ENCODE measurements around the gene ASB2. TPM values are rescaled to one million over a fixed set of nuclear protein-coding genes. Genes with fewer than 3 reads are reported as not detected.

The ASB2 gene
- polyA plus RNA-seq, 2 donors, result 4.5 to 4.7 TPM

- 76 to 80% methylated on average over 6 of the region's 6 CpGs for WGBS, 2 donors
- peak overlapping the region in 1 of 2 donors; percentile 33 for H3K4me3 ChIP-seq (ENCODE audit: low read depth in 1 of 2, low read length in 2 of 2)
- peaks cover 3 to 4% of the 10 kb centered on the region in 2 donors for H3K4me1 ChIP-seq (ENCODE audit: control insufficient read depth in 2 of 2, insufficient read depth in 2 of 2, low read length in 1 of 2)
- H3K9me3 ChIP-seq (ENCODE audit: control insufficient read depth in 2 of 2, insufficient read depth in 1 of 2, low read depth in 1 of 2, low read length in 1 of 2), result peaks cover 0 to 2% of the 10 kb centered on the region in 2 donors
- H3K36me3 ChIP-seq (ENCODE audit: control insufficient read depth in 2 of 2, insufficient read depth in 2 of 2, low read length in 1 of 2), result no peaks in the 10 kb centered on the region
- peak overlapping the region; percentile 40 to 64 for H3K27ac ChIP-seq (ENCODE audit: low read depth in 2 of 2, low read length in 1 of 2)
- H3K27me3 ChIP-seq (ENCODE audit: control insufficient read depth in 1 of 2, insufficient read depth in 2 of 2, low read length in 2 of 2), result no peaks in the 10 kb centered on the region
Measured at GRCh38 chr14:93974299-93974698, 2.1 kb downstream of the ASB2 start.

- Histone ChIP-seq H3K9me3 (ENCODE audit: control insufficient read depth in 2 of 2, insufficient read depth in 1 of 2, low read depth in 1 of 2, low read length in 1 of 2) (peaks cover 0 to 2% of the 10 kb centered on the region in 2 donors), H3K27me3 (ENCODE audit: control insufficient read depth in 1 of 2, insufficient read depth in 2 of 2, low read length in 2 of 2) (no peaks in the 10 kb centered on the region), H3K4me3 (ENCODE audit: low read depth in 1 of 2, low read length in 2 of 2) (no peak overlapping the region), H3K36me3 (ENCODE audit: control insufficient read depth in 2 of 2, insufficient read depth in 2 of 2, low read length in 1 of 2) (no peaks in the 10 kb centered on the region), H3K27ac (ENCODE audit: low read depth in 2 of 2, low read length in 1 of 2) (peak overlapping the region in 1 of 2 donors; percentile 62), H3K4me1 (ENCODE audit: control insufficient read depth in 2 of 2, insufficient read depth in 2 of 2, low read length in 1 of 2) (peaks cover 3 to 4% of the 10 kb centered on the region in 2 donors)
- 70 to 76% methylated on average over 6 of the region's 6 CpGs for WGBS, 2 donors
Measured at GRCh38 chr14:93973607-93974006, 2.8 kb downstream of the ASB2 start.

GRCh38 chr14:93972618-93973205 lies 3.7 kb downstream of the ASB2 start:
- H3K27me3 ChIP-seq (ENCODE audit: control insufficient read depth in 1 of 2, insufficient read depth in 2 of 2, low read length in 2 of 2), result peaks cover 0 to 2% of the 10 kb centered on the region in 2 donors
- no peaks in the 10 kb centered on the region for H3K36me3 ChIP-seq (ENCODE audit: control insufficient read depth in 2 of 2, insufficient read depth in 2 of 2, low read length in 1 of 2)
- H3K4me3 ChIP-seq (ENCODE audit: low read depth in 1 of 2, low read length in 2 of 2), result no peak overlapping the region
- peaks cover 3 to 4% of the 10 kb centered on the region in 2 donors for H3K4me1 ChIP-seq (ENCODE audit: control insufficient read depth in 2 of 2, insufficient read depth in 2 of 2, low read length in 1 of 2)
- no peaks in the 10 kb centered on the region for H3K9me3 ChIP-seq (ENCODE audit: control insufficient read depth in 2 of 2, insufficient read depth in 1 of 2, low read depth in 1 of 2, low read length in 1 of 2)
- H3K27ac ChIP-seq (ENCODE audit: low read depth in 2 of 2, low read length in 1 of 2), result peak overlapping the region in 1 of 2 donors; percentile 69
- WGBS, 2 donors, result 74 to 75% methylated on average over 6 of the region's 6 CpGs

- H3K4me1 ChIP-seq (ENCODE audit: control insufficient read depth in 2 of 2, insufficient read depth in 2 of 2, low read length in 1 of 2), result peaks cover 3 to 4% of the 10 kb centered on the region in 2 donors
- 64 to 75% methylated on average over 3 of the region's 3 CpGs for WGBS, 2 donors
- no peaks in the 10 kb centered on the region for H3K36me3 ChIP-seq (ENCODE audit: control insufficient read depth in 2 of 2, insufficient read depth in 2 of 2, low read length in 1 of 2)
- H3K4me3 ChIP-seq (ENCODE audit: low read depth in 1 of 2, low read length in 2 of 2), result no peak overlapping the region
- no peak overlapping the region for H3K27ac ChIP-seq (ENCODE audit: low read depth in 2 of 2, low read length in 1 of 2)
- no peaks in the 10 kb centered on the region for H3K9me3 ChIP-seq (ENCODE audit: control insufficient read depth in 2 of 2, insufficient read depth in 1 of 2, low read depth in 1 of 2, low read length in 1 of 2)
- H3K27me3 ChIP-seq (ENCODE audit: control insufficient read depth in 1 of 2, insufficient read depth in 2 of 2, low read length in 2 of 2), result peaks cover 0 to 2% of the 10 kb centered on the region in 2 donors
Measured at GRCh38 chr14:93971635-93972027, 4.7 kb downstream of the ASB2 start.

GRCh38 chr14:93970965-93971634 lies 5.3 kb downstream of the ASB2 start:
- H3K4me1 ChIP-seq (ENCODE audit: control insufficient read depth in 2 of 2, insufficient read depth in 2 of 2, low read length in 1 of 2), result peaks cover 3 to 4% of the 10 kb centered on the region in 2 donors

GRCh38 chr14:93970585-93970964 lies 5.8 kb downstream of the ASB2 start:
- Histone ChIP-seq H3K36me3 (ENCODE audit: control insufficient read depth in 2 of 2, insufficient read depth in 2 of 2, low read length in 1 of 2) (no peaks in the 10 kb centered on the region), H3K9me3 (ENCODE audit: control insufficient read depth in 2 of 2, insufficient read depth in 1 of 2, low read depth in 1 of 2, low read length in 1 of 2) (no peaks in the 10 kb centered on the region), H3K27ac (ENCODE audit: low read depth in 2 of 2, low read length in 1 of 2) (peak overlapping the region in 1 of 2 donors; percentile 74), H3K4me3 (ENCODE audit: low read depth in 1 of 2, low read length in 2 of 2) (peak overlapping the region in 1 of 2 donors; percentile 21), H3K4me1 (ENCODE audit: control insufficient read depth in 2 of 2, insufficient read depth in 2 of 2, low read length in 1 of 2) (peaks cover 4 to 6% of the 10 kb centered on the region in 2 donors), H3K27me3 (ENCODE audit: control insufficient read depth in 1 of 2, insufficient read depth in 2 of 2, low read length in 2 of 2) (peaks cover 0 to 2% of the 10 kb centered on the region in 2 donors)
- 26 to 29% methylated on average over 9 of the region's 9 CpGs for WGBS, 2 donors

More at GRCh38 chr14:93970965-93971634, 5.3 kb downstream of the ASB2 start:
- 18 to 28% methylated on average over 15 of the region's 15 CpGs for WGBS, 2 donors
- Histone ChIP-seq H3K27ac (ENCODE audit: low read depth in 2 of 2, low read length in 1 of 2) (peak overlapping the region in 1 of 2 donors; percentile 74), H3K36me3 (ENCODE audit: control insufficient read depth in 2 of 2, insufficient read depth in 2 of 2, low read length in 1 of 2) (no peaks in the 10 kb centered on the region), H3K27me3 (ENCODE audit: control insufficient read depth in 1 of 2, insufficient read depth in 2 of 2, low read length in 2 of 2) (peaks cover 0 to 2% of the 10 kb centered on the region in 2 donors), H3K4me3 (ENCODE audit: low read depth in 1 of 2, low read length in 2 of 2) (peak overlapping the region; percentile 4 to 21), H3K9me3 (ENCODE audit: control insufficient read depth in 2 of 2, insufficient read depth in 1 of 2, low read depth in 1 of 2, low read length in 1 of 2) (no peaks in the 10 kb centered on the region)

GRCh38 chr14:93969082-93969828 lies 7.1 kb downstream of the ASB2 start:
- peak overlapping the region in 1 of 2 donors; percentile 74 for H3K27ac ChIP-seq (ENCODE audit: low read depth in 2 of 2, low read length in 1 of 2)
- H3K4me3 ChIP-seq (ENCODE audit: low read depth in 1 of 2, low read length in 2 of 2), result no peak overlapping the region
- no peaks in the 10 kb centered on the region for H3K36me3 ChIP-seq (ENCODE audit: control insufficient read depth in 2 of 2, insufficient read depth in 2 of 2, low read length in 1 of 2)
- 66 to 71% methylated on average over 12 of the region's 12 CpGs for WGBS, 2 donors
- peaks cover 3 to 4% of the 10 kb centered on the region in 2 donors for H3K4me1 ChIP-seq (ENCODE audit: control insufficient read depth in 2 of 2, insufficient read depth in 2 of 2, low read length in 1 of 2)
- peaks cover 0 to 1% of the 10 kb centered on the region in 2 donors for H3K9me3 ChIP-seq (ENCODE audit: control insufficient read depth in 2 of 2, insufficient read depth in 1 of 2, low read depth in 1 of 2, low read length in 1 of 2)
- H3K27me3 ChIP-seq (ENCODE audit: control insufficient read depth in 1 of 2, insufficient read depth in 2 of 2, low read length in 2 of 2), result peaks cover 0 to 2% of the 10 kb centered on the region in 2 donors

GRCh38 chr14:93967637-93968250 lies 8.6 kb downstream of the ASB2 start:
- H3K4me1 ChIP-seq (ENCODE audit: control insufficient read depth in 2 of 2, insufficient read depth in 2 of 2, low read length in 1 of 2), result peaks cover 2 to 3% of the 10 kb centered on the region in 2 donors

GRCh38 chr14:93965946-93966474 lies 10.4 kb downstream of the ASB2 start:
- H3K4me1 ChIP-seq (ENCODE audit: control insufficient read depth in 2 of 2, insufficient read depth in 2 of 2, low read length in 1 of 2), result peaks cover 0 to 3% of the 10 kb centered on the region in 2 donors
- H3K36me3 ChIP-seq (ENCODE audit: control insufficient read depth in 2 of 2, insufficient read depth in 2 of 2, low read length in 1 of 2), result no peaks in the 10 kb centered on the region
- peaks cover 0 to 2% of the 10 kb centered on the region in 2 donors for H3K9me3 ChIP-seq (ENCODE audit: control insufficient read depth in 2 of 2, insufficient read depth in 1 of 2, low read depth in 1 of 2, low read length in 1 of 2)
- H3K27me3 ChIP-seq (ENCODE audit: control insufficient read depth in 1 of 2, insufficient read depth in 2 of 2, low read length in 2 of 2), result peaks cover 0 to 2% of the 10 kb centered on the region in 2 donors
- WGBS, 2 donors, result 93 to 94% methylated on average over 3 of the region's 3 CpGs
- H3K4me3 ChIP-seq (ENCODE audit: low read depth in 1 of 2, low read length in 2 of 2), result no peak overlapping the region
- H3K27ac ChIP-seq (ENCODE audit: low read depth in 2 of 2, low read length in 1 of 2), result peak overlapping the region; percentile 45 to 65

More at GRCh38 chr14:93967637-93968250, 8.6 kb downstream of the ASB2 start:
- Histone ChIP-seq H3K9me3 (ENCODE audit: control insufficient read depth in 2 of 2, insufficient read depth in 1 of 2, low read depth in 1 of 2, low read length in 1 of 2) (peaks cover 0 to 2% of the 10 kb centered on the region in 2 donors), H3K27me3 (ENCODE audit: control insufficient read depth in 1 of 2, insufficient read depth in 2 of 2, low read length in 2 of 2) (peaks cover 0 to 2% of the 10 kb centered on the region in 2 donors), H3K27ac (ENCODE audit: low read depth in 2 of 2, low read length in 1 of 2) (no peak overlapping the region), H3K4me3 (ENCODE audit: low read depth in 1 of 2, low read length in 2 of 2) (no peak overlapping the region), H3K36me3 (ENCODE audit: control insufficient read depth in 2 of 2, insufficient read depth in 2 of 2, low read length in 1 of 2) (no peaks in the 10 kb centered on the region)
- 66 to 72% methylated on average over 10 of the region's 10 CpGs for WGBS, 2 donors

Data from esophagus (tissue), 2 donors.